NK-92 (cell line): ENCODE data around the gene PPFIA1.

Experiments used
- DNase-seq: peaks from one replicate; lab custom pipeline; 2025; ENCODE audit not compliant: unreplicated experiment; lab: John Stamatoyannopoulos, UW

PPFIA1 gene

DNA sequence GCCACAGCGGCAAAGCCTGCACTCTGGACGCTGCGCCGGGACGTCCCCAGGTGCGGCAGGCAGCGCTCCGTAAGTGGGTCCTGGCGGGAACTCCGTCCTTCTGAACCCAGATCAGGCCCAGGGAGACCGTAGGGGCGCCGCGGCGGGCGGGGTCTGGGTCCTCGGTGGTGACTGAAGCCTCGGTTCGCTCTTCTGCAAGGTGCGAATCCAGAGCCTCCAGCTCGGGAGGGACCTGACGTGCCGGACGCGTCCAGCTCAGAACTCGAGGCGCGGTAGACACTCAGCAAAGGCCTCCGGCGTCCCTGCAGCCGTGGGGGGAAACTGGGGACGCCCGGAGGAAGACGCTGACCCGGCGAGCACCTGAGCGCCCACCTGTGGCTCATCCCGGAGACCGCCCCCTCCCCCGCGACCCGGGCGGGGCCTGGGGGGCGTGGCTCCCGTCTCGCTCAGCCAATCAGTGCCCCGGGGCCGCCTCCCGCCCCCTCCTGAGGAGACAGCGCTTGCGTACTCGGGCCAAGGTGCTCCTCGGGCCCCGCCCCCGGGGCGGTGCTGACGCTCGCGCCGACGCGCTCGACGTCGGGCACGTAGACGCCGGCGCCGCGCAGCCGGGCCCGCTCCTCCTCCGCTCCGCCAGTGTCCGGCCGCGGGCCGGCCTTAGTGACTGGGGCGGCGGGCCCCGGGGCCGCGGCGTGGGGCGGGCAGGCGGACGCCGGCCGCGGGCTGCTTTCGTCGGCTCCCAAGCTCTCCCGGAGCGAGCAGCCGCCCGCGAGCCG, at the start of gene PPFIA1:
TSS of gene PPFIA1 (plus strand) at position 587 of the 773 bp plus-strand sequence. CDS start 1,483 bp downstream, outside the sequence.
- DNase-seq, result peak; percentile 67

GRCh38 chr11:70220920-70221319, 49.6 kb upstream of the PPFIA1 start:
- no peak for DNase-seq

- DNase-seq, result no peak
Observed at GRCh38 chr11:70225681-70226177, 44.8 kb upstream of the PPFIA1 start.

DNA sequence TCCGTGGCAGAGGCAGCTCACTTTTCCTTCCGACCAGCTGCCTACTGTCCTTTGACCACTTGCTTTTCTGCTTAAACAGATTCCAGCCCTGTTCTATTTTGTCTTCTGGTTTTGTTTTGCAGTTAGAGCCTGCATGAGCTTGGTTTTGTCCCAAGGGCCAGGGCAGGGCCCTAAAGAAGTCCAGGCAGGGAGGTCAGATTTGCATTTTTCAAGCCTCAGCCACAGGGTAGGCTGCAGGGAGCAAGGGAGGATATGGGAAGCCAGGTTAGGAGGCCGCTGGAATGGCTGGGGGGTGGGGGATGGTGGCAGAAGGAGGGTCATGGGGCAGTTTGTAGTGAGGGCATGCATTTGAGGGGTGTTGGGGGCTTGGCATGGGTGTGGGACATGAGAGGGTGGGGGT, 44.3 kb upstream of the PPFIA1 start:
- DNase-seq, result no peak

- DNase-seq, result no peak
Observed at GRCh38 chr11:70226967-70227366, 43.5 kb upstream of the PPFIA1 start.

- no peak for DNase-seq
Observed at GRCh38 chr11:70229737-70230136, 40.8 kb upstream of the PPFIA1 start.

DNA sequence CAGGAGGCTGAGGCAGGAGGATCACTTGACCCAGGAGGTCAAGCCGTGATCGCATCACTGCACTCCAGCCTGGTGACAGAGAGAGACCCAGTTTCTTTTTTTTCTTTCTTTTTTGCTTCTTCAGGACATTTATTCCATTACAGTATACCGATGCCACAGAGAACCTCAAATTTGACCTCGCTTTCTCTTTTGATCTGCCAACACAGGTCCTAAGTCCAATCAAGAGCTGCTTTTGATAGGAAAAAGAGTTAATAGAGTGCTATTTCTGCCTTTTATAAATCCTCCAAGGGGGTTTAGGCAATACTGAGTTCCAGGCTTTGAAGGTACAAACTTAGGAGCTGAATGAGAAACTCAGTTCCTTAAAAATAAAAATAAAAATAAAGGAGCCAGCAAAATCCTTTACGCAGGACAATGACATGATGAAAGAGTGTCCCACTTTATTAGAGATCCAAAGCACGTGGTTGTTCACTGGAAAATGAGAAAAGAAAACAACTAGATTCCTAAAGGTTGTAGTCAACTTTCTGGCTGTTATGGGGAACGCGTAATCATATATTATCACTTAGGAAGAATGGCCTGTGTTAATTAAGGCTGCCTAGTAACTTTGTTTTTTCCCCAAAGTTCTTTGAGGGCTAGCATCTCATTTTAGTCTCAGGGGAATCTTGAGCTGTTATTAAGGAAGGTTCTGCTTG, 40.2 kb upstream of the PPFIA1 start:
- DNase-seq, result no peak

GRCh38 chr11:70230840-70231710, 39.4 kb upstream of the PPFIA1 start:
- no peak for DNase-seq

- no peak for DNase-seq
Observed at GRCh38 chr11:70233034-70233433, 37.5 kb upstream of the PPFIA1 start.

DNA sequence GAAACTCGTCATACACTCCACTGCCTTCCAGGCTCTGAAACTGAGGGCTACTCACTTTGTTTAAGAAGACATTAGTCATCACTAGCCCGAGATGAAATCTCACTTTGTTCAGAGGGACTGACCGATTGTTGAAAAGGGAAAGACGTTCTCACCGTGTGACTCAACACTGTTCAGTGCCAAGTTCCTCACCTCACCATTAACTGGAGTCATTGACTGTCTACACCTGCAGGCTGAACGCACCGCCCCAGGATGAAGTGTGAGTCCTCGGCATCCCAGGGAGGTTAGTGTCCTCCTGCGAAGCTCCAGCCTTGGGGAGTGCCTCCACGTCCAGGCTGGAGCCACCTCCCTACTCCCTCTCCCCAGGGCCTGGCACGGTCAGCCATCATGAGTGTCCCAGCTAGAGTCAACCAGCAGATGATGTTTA, 37.0 kb upstream of the PPFIA1 start:
- DNase-seq, result no peak

DNA sequence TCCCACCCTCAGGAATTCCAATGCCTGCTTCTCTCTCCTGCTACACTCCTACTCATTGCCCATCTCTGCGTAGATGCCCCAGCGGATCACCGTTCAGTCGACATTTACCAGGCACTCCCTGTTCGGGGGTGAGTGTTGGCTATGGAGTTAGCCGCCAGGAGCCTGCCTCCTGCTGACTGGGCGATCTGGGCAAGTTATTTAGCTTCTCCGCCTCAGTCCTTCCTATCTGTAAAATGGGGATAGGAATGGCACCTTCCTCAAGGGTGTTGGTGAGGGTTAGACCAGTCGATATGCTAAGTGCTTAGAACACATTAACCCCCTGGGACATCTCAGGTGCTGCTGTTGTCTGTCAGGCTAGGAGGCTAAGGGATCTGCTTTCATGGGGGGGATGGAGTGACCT, 36.5 kb upstream of the PPFIA1 start:
- DNase-seq, result no peak

DNA sequence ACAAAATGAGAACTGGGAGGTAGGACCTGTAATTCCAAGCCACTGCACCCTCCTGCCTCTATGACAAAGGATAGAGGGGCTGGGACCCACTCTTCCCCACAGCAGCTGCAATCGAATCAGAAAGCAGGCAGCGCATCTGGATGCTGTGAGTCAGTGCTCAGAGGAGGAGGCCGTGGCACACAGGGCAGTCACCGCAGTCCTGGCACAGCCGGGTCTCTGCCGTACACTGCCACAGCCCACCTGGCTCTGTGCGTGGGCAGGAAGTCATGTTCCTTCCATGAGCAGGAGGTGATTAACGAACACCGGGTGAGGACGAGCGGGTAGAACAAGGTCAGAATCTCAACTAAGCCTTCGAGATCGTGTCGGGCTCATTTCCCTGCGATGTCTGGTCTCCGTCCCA, 30.2 kb upstream of the PPFIA1 start:
- DNase-seq, result no peak

DNA sequence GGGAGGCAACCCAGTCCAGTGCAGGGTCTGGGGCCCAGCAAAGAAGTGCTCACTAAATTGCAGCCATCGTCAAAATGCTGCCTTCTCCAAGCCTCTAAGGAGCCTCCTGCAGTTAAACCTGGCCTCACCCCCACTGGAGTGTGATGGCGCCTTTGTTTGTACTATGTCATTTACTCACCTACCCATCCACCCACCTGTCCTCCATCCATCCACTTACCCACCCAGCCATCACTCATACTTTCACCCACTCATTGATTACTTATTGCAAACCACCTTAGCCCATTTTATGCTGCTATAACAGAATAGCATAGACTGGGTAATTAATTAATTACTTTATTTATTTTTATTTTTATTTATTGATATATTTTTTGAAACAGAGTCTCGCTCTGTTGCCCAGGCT, 28.8 kb upstream of the PPFIA1 start:
- DNase-seq, result no peak

DNA sequence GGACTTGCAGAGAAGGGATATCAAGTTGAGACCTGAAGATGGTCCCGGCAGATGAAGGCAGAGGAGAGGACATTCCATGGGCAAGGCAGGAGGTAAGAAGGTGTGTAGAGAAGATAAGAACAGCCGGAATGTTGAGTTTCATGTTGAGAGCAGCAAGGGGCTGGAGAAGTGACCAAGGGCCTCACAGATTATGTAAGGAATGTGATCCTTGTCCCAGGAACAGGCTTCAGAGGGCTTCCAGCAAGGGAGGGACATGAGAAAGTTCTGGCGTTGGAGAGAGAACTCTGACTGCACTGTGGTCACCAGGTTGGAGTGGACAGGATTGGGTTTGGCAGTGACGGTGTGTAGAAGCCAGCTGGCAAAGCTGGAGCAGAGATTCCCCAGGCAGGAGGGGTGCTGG, 27.6 kb upstream of the PPFIA1 start:
- no peak for DNase-seq

DNA sequence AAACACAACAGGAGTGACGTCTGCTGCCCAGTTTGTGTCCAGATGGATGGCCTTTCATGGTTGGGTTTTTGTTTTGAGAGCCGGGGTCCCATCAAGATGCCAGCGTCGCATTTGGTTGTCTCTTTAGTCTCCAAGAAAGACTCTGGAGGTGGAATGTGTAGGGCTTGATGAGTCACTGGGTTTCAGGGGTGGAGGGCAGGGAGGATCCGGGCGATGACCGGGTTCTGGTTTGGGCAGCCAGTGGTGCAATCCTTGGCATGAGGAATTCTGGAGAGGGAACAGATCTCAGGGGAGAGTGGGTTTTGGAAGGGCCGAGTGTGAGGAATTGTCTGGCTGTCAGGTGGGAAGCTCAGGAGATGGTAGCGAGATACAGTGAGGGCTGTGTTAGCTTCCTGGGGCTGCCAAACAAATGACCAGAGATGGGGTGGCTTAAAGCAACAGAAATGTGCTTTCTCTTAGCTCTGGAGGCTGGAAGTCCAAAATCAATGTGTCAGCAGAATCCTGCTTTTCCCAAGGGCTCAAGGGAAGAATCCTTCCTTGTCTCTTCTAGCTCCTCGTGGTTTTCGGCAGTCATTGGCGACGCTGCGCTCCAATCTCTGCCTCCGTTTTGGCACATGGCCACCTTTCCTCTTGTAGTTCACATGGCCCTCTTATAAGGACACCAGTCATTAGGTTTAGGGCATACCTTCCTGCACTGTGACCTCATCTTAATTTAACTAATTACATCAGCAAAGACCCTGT, 26.4 kb upstream of the PPFIA1 start:
- no peak for DNase-seq

- no peak for DNase-seq
Observed at GRCh38 chr11:70244698-70245097, 25.8 kb upstream of the PPFIA1 start.

DNA sequence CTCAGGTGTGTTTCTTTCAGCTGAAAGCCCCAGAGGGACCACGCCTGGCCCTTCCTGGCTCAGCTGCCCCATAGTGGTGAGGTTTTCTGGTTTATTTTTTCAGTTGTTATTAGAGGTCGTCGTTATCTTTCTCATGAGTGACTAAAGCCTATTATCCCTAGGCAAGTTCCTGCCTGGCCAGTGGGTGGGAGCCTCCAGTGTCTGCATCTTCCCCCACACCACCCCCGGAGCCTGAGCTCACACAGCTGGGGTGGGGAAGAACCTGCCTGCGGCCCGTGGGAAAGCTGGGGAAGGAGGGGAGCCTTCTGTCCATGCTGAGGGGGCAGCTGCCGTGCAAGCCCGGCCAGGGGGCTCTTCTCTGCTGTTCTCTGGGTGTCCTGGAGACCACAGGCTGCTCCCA, 24.3 kb upstream of the PPFIA1 start:
- DNase-seq, result no peak

DNA sequence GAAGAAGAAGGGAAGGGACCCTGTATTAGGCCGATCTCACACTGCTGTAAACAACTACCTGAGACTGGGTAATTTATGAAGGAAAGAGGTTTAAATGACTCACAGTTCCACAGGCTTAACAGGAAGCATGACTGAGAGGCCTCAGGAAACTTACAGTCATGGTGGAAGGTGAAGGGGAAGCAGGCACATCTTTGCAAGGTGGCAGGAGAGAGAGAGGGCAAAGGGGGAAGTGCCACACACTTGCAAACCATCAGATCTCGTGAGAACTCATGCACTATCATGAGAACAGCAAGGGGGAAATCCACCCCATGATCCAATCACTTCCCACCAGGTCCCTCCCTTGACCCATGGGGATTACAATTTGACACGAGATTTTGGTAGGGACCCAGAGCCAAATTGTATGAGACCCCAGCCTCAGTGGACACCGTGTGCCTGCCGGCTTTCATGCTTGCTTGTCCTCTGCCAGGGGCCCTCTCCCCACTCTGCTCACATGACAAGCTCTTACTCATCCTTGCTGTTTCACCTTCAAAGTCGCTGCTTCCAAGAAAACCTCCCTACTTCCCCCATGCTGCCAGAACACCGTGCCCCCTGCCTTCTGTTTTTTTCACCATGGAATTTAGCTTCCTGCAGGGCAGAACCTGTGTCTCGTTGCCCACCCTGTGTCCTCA, 23.3 kb upstream of the PPFIA1 start:
- DNase-seq, result no peak

- DNase-seq, result no peak
Observed at GRCh38 chr11:70247710-70248072, 22.8 kb upstream of the PPFIA1 start.
